ENCODE data around the gene TP53. TPM values are rescaled to one million over a fixed set of nuclear protein-coding genes. Genes with fewer than 3 reads are reported as not detected.

TP53 gene
- total and polyA plus RNA-seq, 9 of the 15 experiments (the other 6 are each of a cell fraction or from before 2014, with no cell fraction given) = 2.8 to 14.0 (median 7.1) TPM

DNA sequence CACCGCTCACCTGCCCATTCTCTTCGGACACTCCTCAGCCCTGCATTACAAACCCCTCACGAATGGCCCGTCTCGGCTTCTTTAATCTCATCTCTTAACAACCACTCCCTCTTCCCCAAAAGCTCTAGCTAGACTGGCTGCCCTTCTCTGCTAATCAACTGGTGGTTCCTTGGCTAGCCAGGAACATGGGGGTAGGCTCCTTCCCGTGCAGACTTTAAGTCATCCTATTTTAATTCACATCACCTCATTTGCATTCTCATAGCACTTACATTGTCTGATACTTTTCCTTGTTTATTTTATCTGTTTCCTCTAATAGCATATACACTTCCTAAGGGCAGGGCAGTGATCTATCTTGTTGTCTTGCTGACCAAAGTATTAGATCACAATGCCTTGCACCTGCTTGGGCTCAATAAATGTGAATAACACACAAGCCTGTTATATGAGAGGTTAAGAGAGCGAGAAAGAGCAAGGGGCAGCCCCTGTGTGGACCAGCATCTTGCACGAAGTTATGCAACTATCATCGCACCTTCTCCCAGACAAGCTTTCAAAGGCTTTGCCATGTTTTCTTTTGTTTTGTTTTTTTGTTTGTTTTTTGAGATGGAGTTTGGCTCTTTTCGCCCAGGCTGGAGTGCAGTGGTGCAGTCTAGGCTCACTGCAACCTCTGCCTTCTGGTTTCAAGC, 9.8 kb downstream of the TP53 start:
- no peaks in the 10 kb centered on the region; a peak in 1 of 5 replicates for H3K4me1 ChIP-seq (replicated peaks in 1 of 2; ENCODE audit: control insufficient read depth in 2 of 2, insufficient read depth in 2 of 2, low read length in 2 of 2)
- H3K27me3 ChIP-seq (ENCODE audit: control insufficient read depth in 2 of 2, insufficient read depth in 2 of 2, low read length in 2 of 2) = no peaks in the 10 kb centered on the region
- H3K9me1 ChIP-seq (ENCODE audit: control insufficient read depth, insufficient read depth, low read length) = no peaks in the 10 kb centered on the region
- no peak overlapping the region for H3K4me2 ChIP-seq (ENCODE audit: insufficient read depth, low read length)
- intact Hi-C loops (cut with micrococcal nuclease) (no loop called here), in situ Hi-C loops (cut with MboI) (no loop called here)
- BruUV-seq (replicated peaks) = no TSS peak
- H3K9me3 ChIP-seq (replicated peaks; ENCODE audit: control insufficient read depth, insufficient read depth, low read depth, low read length) = peaks cover 3% of the 10 kb centered on the region
- ChIA-PET POLR2A (interaction anchor here (0.9 to 3.7 kb wide), 3 partner anchors 9 to 19 kb away, joined by 3 to 19 read pairs (median 3); partner anchors contain the start of gene TP53), CTCF (ENCODE audit: low intra/inter-chr PET ratio) (no interaction called here)
- WGBS (ENCODE audit: insufficient coverage, low coverage, missing lambda C conversion rate) = 68% methylated on average over 10 of the region's 10 CpGs
- no peak overlapping the region for H3K4me3 ChIP-seq
- FAIRE-seq = no peak
- peaks cover 3% of the 10 kb centered on the region; the same call in 2 of the 3 replicates for H3K79me2 ChIP-seq (ENCODE audit: control insufficient read depth, insufficient read depth, low read length)
- peaks cover 26% of the 10 kb centered on the region for H3K36me3 ChIP-seq (ENCODE audit: control insufficient read depth, insufficient read depth, low read length)
- no peak overlapping the region for H3K9ac ChIP-seq (ENCODE audit: insufficient read depth in 1 of 2, low read depth in 2 of 2, low read length in 2 of 2)
- ATAC-seq = no peak; the same call in 2 of the 3 replicates
- no peak overlapping the region for H2AFZ ChIP-seq (ENCODE audit: low read depth, low read length)
- no peaks in the 10 kb centered on the region for H4K20me1 ChIP-seq (replicated peaks; ENCODE audit: control insufficient read depth, insufficient read depth, low read length)
- DNase-seq (ENCODE audit: extremely low read depth in 1 of 4, low spot score in 3 of 4) = no peak
- no peak overlapping the region for H3K27ac ChIP-seq (ENCODE audit: extremely low read depth, low read depth, low read length)
- TF ChIP-seq, protein P1, sequence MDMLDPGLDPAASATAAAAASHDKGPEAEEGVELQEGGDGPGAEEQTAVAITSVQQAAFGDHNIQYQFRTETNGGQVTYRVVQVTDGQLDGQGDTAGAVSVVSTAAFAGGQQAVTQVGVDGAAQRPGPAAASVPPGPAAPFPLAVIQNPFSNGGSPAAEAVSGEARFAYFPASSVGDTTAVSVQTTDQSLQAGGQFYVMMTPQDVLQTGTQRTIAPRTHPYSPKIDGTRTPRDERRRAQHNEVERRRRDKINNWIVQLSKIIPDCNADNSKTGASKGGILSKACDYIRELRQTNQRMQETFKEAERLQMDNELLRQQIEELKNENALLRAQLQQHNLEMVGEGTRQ (CRISPR knock-in tag; IDR thresholded peaks at IDR 0.05) = no peak
- TF ChIP-seq RB1 (IDR thresholded peaks at IDR 0.05; ENCODE audit: low read depth) = no peak
- TF ChIP-seq ZNF133 (CRISPR knock-in tag; IDR thresholded peaks at IDR 0.05) = no peak
- TF ChIP-seq, protein P2, sequence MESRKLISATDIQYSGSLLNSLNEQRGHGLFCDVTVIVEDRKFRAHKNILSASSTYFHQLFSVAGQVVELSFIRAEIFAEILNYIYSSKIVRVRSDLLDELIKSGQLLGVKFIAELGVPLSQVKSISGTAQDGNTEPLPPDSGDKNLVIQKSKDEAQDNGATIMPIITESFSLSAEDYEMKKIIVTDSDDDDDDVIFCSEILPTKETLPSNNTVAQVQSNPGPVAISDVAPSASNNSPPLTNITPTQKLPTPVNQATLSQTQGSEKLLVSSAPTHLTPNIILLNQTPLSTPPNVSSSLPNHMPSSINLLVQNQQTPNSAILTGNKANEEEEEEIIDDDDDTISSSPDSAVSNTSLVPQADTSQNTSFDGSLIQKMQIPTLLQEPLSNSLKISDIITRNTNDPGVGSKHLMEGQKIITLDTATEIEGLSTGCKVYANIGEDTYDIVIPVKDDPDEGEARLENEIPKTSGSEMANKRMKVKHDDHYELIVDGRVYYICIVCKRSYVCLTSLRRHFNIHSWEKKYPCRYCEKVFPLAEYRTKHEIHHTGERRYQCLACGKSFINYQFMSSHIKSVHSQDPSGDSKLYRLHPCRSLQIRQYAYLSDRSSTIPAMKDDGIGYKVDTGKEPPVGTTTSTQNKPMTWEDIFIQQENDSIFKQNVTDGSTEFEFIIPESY (CRISPR knock-in tag; IDR thresholded peaks at IDR 0.05) = no peak
- no peak for TF ChIP-seq NCOA2 (IDR thresholded peaks at IDR 0.05; ENCODE audit: partially characterized antibody in 2 of 2)
- no peak for TF ChIP-seq SNIP1 (IDR thresholded peaks at IDR 0.05; ENCODE audit: low read depth)
- no peak for TF ChIP-seq MYNN (IDR thresholded peaks at IDR 0.05)
- no peak for TF ChIP-seq MYNN (CRISPR knock-in tag; IDR thresholded peaks at IDR 0.05)
- no peak for TF ChIP-seq TFAM (CRISPR knock-in tag; conservative IDR thresholded peaks at IDR 0.05)
- no peak for TF ChIP-seq SIN3B (IDR thresholded peaks at IDR 0.05; ENCODE audit: low read depth)
- TF ChIP-seq ZMIZ1 (IDR thresholded peaks at IDR 0.05; ENCODE audit: low read depth in 2 of 2, low read length in 2 of 2) = no peak
- no peak for TF ChIP-seq KDM5B (IDR thresholded peaks at IDR 0.05; ENCODE audit: insufficient replicate concordance, low read depth, low read length)
- TF ChIP-seq, protein P3, sequence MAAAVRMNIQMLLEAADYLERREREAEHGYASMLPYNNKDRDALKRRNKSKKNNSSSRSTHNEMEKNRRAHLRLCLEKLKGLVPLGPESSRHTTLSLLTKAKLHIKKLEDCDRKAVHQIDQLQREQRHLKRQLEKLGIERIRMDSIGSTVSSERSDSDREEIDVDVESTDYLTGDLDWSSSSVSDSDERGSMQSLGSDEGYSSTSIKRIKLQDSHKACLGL (CRISPR knock-in tag; IDR thresholded peaks at IDR 0.05; ENCODE audit: borderline replicate concordance, poor library complexity, severe bottlenecking) = no peak
- no peak for TF ChIP-seq PRMT5 (CRISPR knock-in tag; IDR thresholded peaks at IDR 0.05)
- TF ChIP-seq GTF2E2 (tag; IDR thresholded peaks at IDR 0.05) = no peak
- no peak for TF ChIP-seq MCM7 (IDR thresholded peaks at IDR 0.05)
- no peak for TF ChIP-seq ELF4 (CRISPR knock-in tag; IDR thresholded peaks at IDR 0.05)
